Body of pancreas (tissue), 4 donors: ENCODE measurements around the gene SLC22A15. TPM values are rescaled to one million over a fixed set of nuclear protein-coding genes. Genes with fewer than 3 reads are reported as not detected.

Experiments used
- ATAC-seq: fragments of 150-250 bp; one replicate; pipeline ENCODE4 v1.9.1; 2016
- DNase-seq, 4 donors: peaks; one replicate each; pipeline ENCODE4 v3.0.0-alpha.2; 2019
- H3K27ac ChIP-seq, 4 donors: fragments of 200-600 bp; sonication (generic); 1 replicate in 3 of 4; 2 replicates in 1 of 4; pipeline versions ENCODE4 v1.5.1 to v1.6.1; 2016 to 2019; ENCODE audit warnings: mild to moderate bottlenecking in 1 of 4, mixed read lengths in 1 of 4, moderate library complexity in 1 of 4
- H3K27me3 ChIP-seq, 2 donors: fragments of 200-600 bp; sonication (generic); one replicate each; pipeline ENCODE4 v1.6.0; 2016; ENCODE audit warnings: mild to moderate bottlenecking in 1 of 2
- H3K36me3 ChIP-seq, 2 donors: fragments of 200-600 bp; sonication (generic); replicated peaks in 1 of 2; 2 replicates each; pipeline ENCODE4 v1.5.1; 2016; ENCODE audit warnings: low read depth in 2 of 2; ENCODE audit not compliant: insufficient read depth in 1 of 2
- H3K4me1 ChIP-seq: fragments of 200-600 bp; sonication (generic); one replicate; pipeline ENCODE4 v1.6.0; 2016
- H3K4me3 ChIP-seq, 2 donors: fragments of 200-600 bp; sonication (generic); 1 replicate in 1 of 2; 2 replicates in 1 of 2; pipeline ENCODE4 v1.5.1; 2016 to 2019
- H3K9me3 ChIP-seq, 3 donors: fragments of 200-600 bp; sonication (generic); 1 replicate in 2 of 3; 2 replicates in 1 of 3; pipeline ENCODE4 v1.5.1; 2016
- POLR2A ChIP-seq, 3 donors: fragments of 450-650 bp; IDR thresholded peaks; one replicate each; pipeline ENCODE4 v1.6.1; 2016; ENCODE audit warnings: antibody characterized with exemption in 3 of 3, mild to moderate bottlenecking in 2 of 3
- WGBS, 2 donors: methylation state at CpG; one replicate each; pipeline ENCODE4 v1.1.5; 2017; 5-methylcytosine and 5-hydroxymethylcytosine counted together
- intact Hi-C: fragments of 100-400 bp; cut with DNase I; formaldehyde crosslinking; loops from one replicate; pipeline ENCODE4 v1.15.1; 2023
- total RNA-seq, 2 donors: library from RNA; depleted of rRNA; stranded (reverse); fragments of >200 nt; gene quantifications; one replicate each; pipeline ENCODE4 v1.1.0, GENCODE V29; 2016
- TF ChIP-seq, protein P1 (sequence below), 7 experiments: fragments of 450-650 bp in 4 of 7; fragments of 200-600 bp in 3 of 7; sonication (generic) in 3 of 7; IDR thresholded peaks; one replicate each; pipeline ENCODE4 v1.5.1; 2016 to 2019; ENCODE audit warnings: antibody characterized with exemption in 7 of 7

SLC22A15 gene
- total RNA-seq, 2 donors from 2014 or later = 7.9 to 8.8 TPM

DNA sequence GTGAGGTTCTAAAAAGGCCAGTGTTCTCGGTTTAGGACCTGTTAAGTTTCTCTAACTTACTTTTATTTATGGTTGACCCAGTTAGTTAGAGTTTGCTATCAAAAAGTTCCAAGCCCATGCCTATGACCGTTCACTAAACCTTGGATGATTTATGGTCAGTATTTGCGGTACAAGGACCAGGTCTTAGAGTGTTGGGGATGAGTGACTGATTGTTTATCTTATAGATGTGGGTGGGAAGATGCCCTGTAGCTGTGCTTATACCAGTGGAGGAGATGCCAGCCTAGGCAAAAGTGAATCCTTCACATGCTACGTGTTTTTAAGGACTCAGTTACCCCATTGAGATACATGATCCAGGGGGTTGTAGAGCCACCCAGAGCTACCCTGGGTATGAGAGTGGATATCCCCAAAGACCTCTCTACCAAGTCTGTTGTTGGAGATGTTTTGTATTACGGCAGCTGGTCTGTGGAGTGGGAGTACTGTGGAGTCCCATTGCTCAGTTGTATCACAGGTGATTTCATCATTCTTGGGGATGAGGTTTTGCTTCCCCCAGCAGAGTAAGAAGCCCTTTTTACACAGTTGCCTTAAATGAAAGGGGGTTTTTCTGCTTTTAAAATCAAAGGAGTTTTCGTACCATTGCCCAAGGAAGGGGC lies 2.1 kb downstream of the SLC22A15 start:
- intact Hi-C loops = loop anchor here (5.0 kb wide), 1 partner anchor 171 kb away; no protein-coding TSS in a partner anchor
- H3K9me3 ChIP-seq = no peaks in the 10 kb centered on the region
- no peak for ATAC-seq
- TF ChIP-seq, protein P1, sequence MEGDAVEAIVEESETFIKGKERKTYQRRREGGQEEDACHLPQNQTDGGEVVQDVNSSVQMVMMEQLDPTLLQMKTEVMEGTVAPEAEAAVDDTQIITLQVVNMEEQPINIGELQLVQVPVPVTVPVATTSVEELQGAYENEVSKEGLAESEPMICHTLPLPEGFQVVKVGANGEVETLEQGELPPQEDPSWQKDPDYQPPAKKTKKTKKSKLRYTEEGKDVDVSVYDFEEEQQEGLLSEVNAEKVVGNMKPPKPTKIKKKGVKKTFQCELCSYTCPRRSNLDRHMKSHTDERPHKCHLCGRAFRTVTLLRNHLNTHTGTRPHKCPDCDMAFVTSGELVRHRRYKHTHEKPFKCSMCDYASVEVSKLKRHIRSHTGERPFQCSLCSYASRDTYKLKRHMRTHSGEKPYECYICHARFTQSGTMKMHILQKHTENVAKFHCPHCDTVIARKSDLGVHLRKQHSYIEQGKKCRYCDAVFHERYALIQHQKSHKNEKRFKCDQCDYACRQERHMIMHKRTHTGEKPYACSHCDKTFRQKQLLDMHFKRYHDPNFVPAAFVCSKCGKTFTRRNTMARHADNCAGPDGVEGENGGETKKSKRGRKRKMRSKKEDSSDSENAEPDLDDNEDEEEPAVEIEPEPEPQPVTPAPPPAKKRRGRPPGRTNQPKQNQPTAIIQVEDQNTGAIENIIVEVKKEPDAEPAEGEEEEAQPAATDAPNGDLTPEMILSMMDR (IDR thresholded peaks at IDR 0.05) = no peak
- no peaks in the 10 kb centered on the region for H3K27me3 ChIP-seq
- no peaks in the 10 kb centered on the region for H3K36me3 ChIP-seq
- peaks cover 20% of the 10 kb centered on the region for H3K4me1 ChIP-seq
- no peak overlapping the region for H3K4me3 ChIP-seq
- WGBS, 2 donors = 84 to 93% methylated on average over 6 of the region's 6 CpGs
- no peak for DNase-seq
- H3K27ac ChIP-seq = no peak overlapping the region

GRCh38 chr1:115980156-115980555 lies 3.8 kb downstream of the SLC22A15 start:
- Histone ChIP-seq H3K4me1 (peaks cover 20% of the 10 kb centered on the region), H3K27me3 (no peaks in the 10 kb centered on the region), H3K9me3 (no peaks in the 10 kb centered on the region), H3K36me3 (no peaks in the 10 kb centered on the region), H3K27ac (no peak overlapping the region), H3K4me3 (no peak overlapping the region)
- WGBS, 2 donors = 51 to 60% methylated on average over 2 of the region's 2 CpGs
- DNase-seq (no peak), ATAC-seq (no peak)
- no peak for TF ChIP-seq POLR2A (IDR thresholded peaks at IDR 0.05)
- TF ChIP-seq, protein P1 (IDR thresholded peaks at IDR 0.05) = no peak
- intact Hi-C loops = no loop called here

- intact Hi-C loops = no loop called here
- DNase-seq = peak in 3 of 4 donors; percentile 22 to 37 (median 32)
- Histone ChIP-seq H3K36me3 (no peaks in the 10 kb centered on the region), H3K27me3 (no peaks in the 10 kb centered on the region), H3K9me3 (no peaks in the 10 kb centered on the region), H3K4me3 (no peak overlapping the region), H3K27ac (no peak overlapping the region), H3K4me1 (peaks cover 20% of the 10 kb centered on the region)
- TF ChIP-seq POLR2A (IDR thresholded peaks at IDR 0.05) = no peak
- TF ChIP-seq, protein P1 (IDR thresholded peaks at IDR 0.05) = peak; percentile 42 to 75 (median 69)
- ATAC-seq = peak; percentile 45
- WGBS, 2 donors = 14 to 22% methylated on average over 3 of the region's 3 CpGs
Measured at GRCh38 chr1:115980998-115981993, 5.0 kb downstream of the SLC22A15 start.

- WGBS, 2 donors = 48 to 52% methylated on average over 3 of the region's 3 CpGs
- Histone ChIP-seq H3K27me3 (no peaks in the 10 kb centered on the region), H3K4me1 (peaks cover 15% of the 10 kb centered on the region), H3K36me3 (no peaks in the 10 kb centered on the region), H3K9me3 (no peaks in the 10 kb centered on the region), H3K4me3 (no peak overlapping the region), H3K27ac (no peak overlapping the region)
- TF ChIP-seq, protein P1 (IDR thresholded peaks at IDR 0.05) = no peak
- no peak for TF ChIP-seq POLR2A (IDR thresholded peaks at IDR 0.05)
- no peak for DNase-seq
- no peak for ATAC-seq
- intact Hi-C loops = no loop called here
Measured at GRCh38 chr1:115982400-115982799, 6.1 kb downstream of the SLC22A15 start.
